EL (cell line): ENCODE data around the gene SLC39A8.

Experiments used
- DNase-seq: peaks from one replicate; pipeline ENCODE4 v3.0.0-alpha.2; 2016

Gene SLC39A8

GRCh38 chr4:102219129-102219528 lies 126.2 kb downstream of the SLC39A8 start:
- DNase-seq, result no peak

- DNase-seq, result no peak
These were observed 126.6 kb downstream of the SLC39A8 start for GRCh38 chr4:102218656-102219055.

DNA sequence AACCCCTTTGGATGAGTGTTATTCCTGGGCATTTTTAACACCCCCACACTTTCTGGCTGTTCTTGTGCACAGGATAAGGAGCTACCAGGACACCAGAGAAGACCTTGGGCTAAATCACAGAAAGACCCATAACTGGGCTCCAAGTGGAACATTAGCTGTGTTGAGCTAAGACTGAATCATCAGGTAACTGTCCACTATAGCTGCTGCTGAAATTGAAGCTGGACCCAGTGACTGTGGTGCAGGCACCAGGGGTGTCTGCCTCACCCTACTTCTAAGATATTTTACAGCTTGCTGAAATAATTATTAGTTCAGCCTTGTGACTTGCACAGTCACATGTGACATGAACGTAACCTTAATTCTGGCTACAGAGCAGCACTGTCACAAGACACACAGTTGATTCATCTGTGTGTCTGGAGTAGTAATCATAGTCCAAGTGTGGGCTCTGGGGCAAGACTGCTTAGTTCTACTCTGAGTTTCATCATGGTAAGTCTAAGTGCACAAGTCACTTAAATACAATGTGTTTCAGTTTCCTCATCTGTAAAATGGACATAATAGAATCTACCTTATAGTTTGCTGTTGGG lies 127.4 kb downstream of the SLC39A8 start:
- DNase-seq, result peak; percentile 1

- peak; percentile 29 for DNase-seq
These were observed 127.9 kb downstream of the SLC39A8 start for GRCh38 chr4:102217345-102217744.

DNA sequence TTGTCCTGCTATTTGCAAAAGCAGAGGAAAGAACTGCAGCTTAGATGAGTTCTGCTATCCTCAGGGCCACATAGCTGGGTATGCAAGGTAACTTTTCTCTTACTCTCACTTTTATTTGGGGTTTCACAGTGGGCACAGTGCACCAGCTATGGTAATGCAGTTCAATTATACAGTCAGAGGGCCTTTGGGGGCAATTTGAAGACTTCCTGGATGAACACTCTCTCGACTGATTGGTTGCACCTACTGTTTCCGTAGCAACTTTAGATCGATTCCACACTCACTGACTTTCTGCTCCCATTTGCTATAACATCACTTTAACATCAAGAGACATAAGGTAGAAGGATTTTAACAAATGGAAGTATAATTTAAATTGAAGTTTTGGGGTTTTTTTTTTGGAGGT lies 128.6 kb downstream of the SLC39A8 start:
- no peak for DNase-seq

- no peak for DNase-seq
These were observed 132.3 kb downstream of the SLC39A8 start for GRCh38 chr4:102213031-102213430.
